WTC11 (cell line): ENCODE data around the gene ZFYVE16.
"Not testable (repeated sequence)": the region's sequence is repeated elsewhere in the genome, so short reads cannot be mapped to it uniquely, and the experiment has no call there.

Experiments used
- ATF2 ChIP-seq: sonication (generic); formaldehyde crosslinking; IDR thresholded peaks from 2 replicates; pipeline ENCODE4 v1.8.1; 2022; ENCODE audit warnings: low read depth, missing genetic modification reagents, borderline replicate concordance
- CBFB ChIP-seq: sonication (generic); formaldehyde crosslinking; IDR thresholded peaks from 2 replicates; pipeline ENCODE4 v1.8.1; 2022; ENCODE audit warnings: mild to moderate bottlenecking, low read depth, missing genetic modification reagents
- TF ChIP-seq, protein P1 (sequence below): sonication (generic); formaldehyde crosslinking; IDR thresholded peaks from 2 replicates; pipeline ENCODE4 v1.8.0; 2022; ENCODE audit warnings: missing genetic modification reagents
- TF ChIP-seq, protein P2 (sequence below): fragments of 200-600 bp; IDR thresholded peaks from 2 replicates; pipeline ENCODE4 v1.8.0; 2022; ENCODE audit warnings: antibody characterized with exemption

DNA sequence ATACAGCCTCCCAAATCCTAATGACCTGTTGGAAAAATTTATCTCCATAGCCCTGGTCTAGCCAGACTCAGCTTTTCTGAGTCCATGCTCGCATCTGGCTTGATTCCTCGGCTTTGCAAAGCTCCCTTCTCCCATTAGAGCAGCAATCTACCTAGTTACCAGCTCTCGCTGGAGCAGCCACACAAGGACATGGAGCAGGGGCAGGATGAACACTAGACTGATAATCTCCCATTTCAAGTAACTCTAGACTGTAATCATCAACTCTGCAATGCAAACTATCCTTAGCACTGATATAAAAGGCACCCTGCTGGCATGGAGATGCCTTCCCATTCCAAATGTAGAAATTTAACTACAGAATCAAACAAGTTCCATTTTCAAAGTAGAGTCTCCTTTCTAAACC is 17.5 kb upstream of the ZFYVE16 start:
- TF ChIP-seq, protein P1, sequence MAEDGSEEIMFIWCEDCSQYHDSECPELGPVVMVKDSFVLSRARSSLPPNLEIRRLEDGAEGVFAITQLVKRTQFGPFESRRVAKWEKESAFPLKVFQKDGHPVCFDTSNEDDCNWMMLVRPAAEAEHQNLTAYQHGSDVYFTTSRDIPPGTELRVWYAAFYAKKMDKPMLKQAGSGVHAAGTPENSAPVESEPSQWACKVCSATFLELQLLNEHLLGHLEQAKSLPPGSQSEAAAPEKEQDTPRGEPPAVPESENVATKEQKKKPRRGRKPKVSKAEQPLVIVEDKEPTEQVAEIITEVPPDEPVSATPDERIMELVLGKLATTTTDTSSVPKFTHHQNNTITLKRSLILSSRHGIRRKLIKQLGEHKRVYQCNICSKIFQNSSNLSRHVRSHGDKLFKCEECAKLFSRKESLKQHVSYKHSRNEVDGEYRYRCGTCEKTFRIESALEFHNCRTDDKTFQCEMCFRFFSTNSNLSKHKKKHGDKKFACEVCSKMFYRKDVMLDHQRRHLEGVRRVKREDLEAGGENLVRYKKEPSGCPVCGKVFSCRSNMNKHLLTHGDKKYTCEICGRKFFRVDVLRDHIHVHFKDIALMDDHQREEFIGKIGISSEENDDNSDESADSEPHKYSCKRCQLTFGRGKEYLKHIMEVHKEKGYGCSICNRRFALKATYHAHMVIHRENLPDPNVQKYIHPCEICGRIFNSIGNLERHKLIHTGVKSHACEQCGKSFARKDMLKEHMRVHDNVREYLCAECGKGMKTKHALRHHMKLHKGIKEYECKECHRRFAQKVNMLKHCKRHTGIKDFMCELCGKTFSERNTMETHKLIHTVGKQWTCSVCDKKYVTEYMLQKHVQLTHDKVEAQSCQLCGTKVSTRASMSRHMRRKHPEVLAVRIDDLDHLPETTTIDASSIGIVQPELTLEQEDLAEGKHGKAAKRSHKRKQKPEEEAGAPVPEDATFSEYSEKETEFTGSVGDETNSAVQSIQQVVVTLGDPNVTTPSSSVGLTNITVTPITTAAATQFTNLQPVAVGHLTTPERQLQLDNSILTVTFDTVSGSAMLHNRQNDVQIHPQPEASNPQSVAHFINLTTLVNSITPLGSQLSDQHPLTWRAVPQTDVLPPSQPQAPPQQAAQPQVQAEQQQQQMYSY (CRISPR knock-in tag) = not testable (repeated sequence)
- TF ChIP-seq CBFB, ATF2: not testable (repeated sequence)
- TF ChIP-seq, protein P2, sequence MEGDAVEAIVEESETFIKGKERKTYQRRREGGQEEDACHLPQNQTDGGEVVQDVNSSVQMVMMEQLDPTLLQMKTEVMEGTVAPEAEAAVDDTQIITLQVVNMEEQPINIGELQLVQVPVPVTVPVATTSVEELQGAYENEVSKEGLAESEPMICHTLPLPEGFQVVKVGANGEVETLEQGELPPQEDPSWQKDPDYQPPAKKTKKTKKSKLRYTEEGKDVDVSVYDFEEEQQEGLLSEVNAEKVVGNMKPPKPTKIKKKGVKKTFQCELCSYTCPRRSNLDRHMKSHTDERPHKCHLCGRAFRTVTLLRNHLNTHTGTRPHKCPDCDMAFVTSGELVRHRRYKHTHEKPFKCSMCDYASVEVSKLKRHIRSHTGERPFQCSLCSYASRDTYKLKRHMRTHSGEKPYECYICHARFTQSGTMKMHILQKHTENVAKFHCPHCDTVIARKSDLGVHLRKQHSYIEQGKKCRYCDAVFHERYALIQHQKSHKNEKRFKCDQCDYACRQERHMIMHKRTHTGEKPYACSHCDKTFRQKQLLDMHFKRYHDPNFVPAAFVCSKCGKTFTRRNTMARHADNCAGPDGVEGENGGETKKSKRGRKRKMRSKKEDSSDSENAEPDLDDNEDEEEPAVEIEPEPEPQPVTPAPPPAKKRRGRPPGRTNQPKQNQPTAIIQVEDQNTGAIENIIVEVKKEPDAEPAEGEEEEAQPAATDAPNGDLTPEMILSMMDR = not testable (repeated sequence)
